SK-N-SH treated with all-trans-retinoic acid at 6 μM for 48 hours (cell line): ENCODE results near the gene SLC25A6.
A peak's percentile ranks its signal among the peaks of the same experiment; 100 is the strongest.

Experiments used
- ATAC-seq: fragments of 200-7000 bp; cut with Tn5 transposase; 3 replicates; pipeline ENCODE4 v1.9.1; 2020; ENCODE audit warnings: mild to moderate bottlenecking, moderate library complexity
- ARNTL ChIP-seq: fragments of 450-650 bp; formaldehyde crosslinking; IDR thresholded peaks from 2 replicates; pipeline ENCODE4 v1.5.0; 2020; ENCODE audit warnings: low read depth, mild to moderate bottlenecking, moderate library complexity, borderline replicate concordance
- BACH2 ChIP-seq: fragments of 250-450 bp; sonication (Bioruptor Pico); IDR thresholded peaks from 2 replicates; pipeline ENCODE4 v1.9.0; 2021; ENCODE audit warnings: mild to moderate bottlenecking, borderline replicate concordance
- CREB5 ChIP-seq: fragments of 250-450 bp; sonication (Bioruptor Pico); IDR thresholded peaks from 2 replicates; pipeline ENCODE4 v1.5.1; 2020; ENCODE audit warnings: low read depth, mild to moderate bottlenecking, moderate library complexity
- CSRNP3 ChIP-seq: fragments of 250-450 bp; sonication (Bioruptor Pico); IDR thresholded peaks from 2 replicates; pipeline ENCODE4 v1.5.1; 2021; ENCODE audit warnings: mild to moderate bottlenecking, moderate library complexity
- ESRRG ChIP-seq: fragments of 250-450 bp; sonication (Bioruptor Pico); IDR thresholded peaks from 2 replicates; pipeline ENCODE4 v1.6.1; 2021; ENCODE audit warnings: mild to moderate bottlenecking
- GLIS3 ChIP-seq: fragments of 250-450 bp; sonication (Bioruptor Pico); IDR thresholded peaks from 2 replicates; pipeline ENCODE4 v1.5.0; 2020; ENCODE audit warnings: mild to moderate bottlenecking, moderate library complexity
- ISL1 ChIP-seq: fragments of 250-450 bp; sonication (Bioruptor Pico); IDR thresholded peaks from 2 replicates; pipeline ENCODE4 v2.1.2; 2022; ENCODE audit warnings: mild to moderate bottlenecking, moderate library complexity
- OSR1 ChIP-seq: fragments of 250-450 bp; sonication (Bioruptor Pico); IDR thresholded peaks from 2 replicates; pipeline ENCODE4 v1.8.0; 2022; ENCODE audit warnings: moderate library complexity, mild to moderate bottlenecking, inconsistent platforms
- PATZ1 ChIP-seq: fragments of 250-450 bp; sonication (Bioruptor Pico); IDR thresholded peaks from 2 replicates; pipeline ENCODE4 v1.8.0; 2020; ENCODE audit warnings: mild to moderate bottlenecking, moderate library complexity, borderline replicate concordance
- POU6F1 ChIP-seq: fragments of 250-450 bp; sonication (Bioruptor Pico); IDR thresholded peaks from 2 replicates; pipeline ENCODE4 v1.8.0; 2021; ENCODE audit warnings: low read depth, mild to moderate bottlenecking, moderate library complexity, borderline replicate concordance
- TOX ChIP-seq: fragments of 250-450 bp; sonication (Bioruptor Pico); IDR thresholded peaks from 2 replicates; pipeline ENCODE4 v1.8.0; 2021; ENCODE audit warnings: mild to moderate bottlenecking, moderate library complexity, borderline replicate concordance
- TSHZ2 ChIP-seq: fragments of 250-450 bp; sonication (Bioruptor Pico); IDR thresholded peaks from 2 replicates; pipeline ENCODE4 v1.5.0; 2020; ENCODE audit warnings: mild to moderate bottlenecking, moderate library complexity
- ZC3H10 ChIP-seq: fragments of 250-450 bp; sonication (Bioruptor Pico); IDR thresholded peaks from 2 replicates; pipeline ENCODE4 v1.5.1; 2021; ENCODE audit warnings: mild to moderate bottlenecking, moderate library complexity
- ZFP3 ChIP-seq: fragments of 250-450 bp; sonication (Bioruptor Pico); IDR thresholded peaks from 2 replicates; pipeline ENCODE4 v1.5.0; 2020; ENCODE audit warnings: mild to moderate bottlenecking, moderate library complexity
- ZFP30 ChIP-seq: fragments of 450-650 bp; formaldehyde crosslinking; IDR thresholded peaks from 2 replicates; pipeline ENCODE4 v1.5.0; 2022; ENCODE audit warnings: mild to moderate bottlenecking, moderate library complexity
- ZNF565 ChIP-seq: fragments of 450-650 bp; formaldehyde crosslinking; conservative IDR thresholded peaks from 2 replicates; pipeline ENCODE4 v1.5.0; 2020; ENCODE audit warnings: low read depth, mild to moderate bottlenecking, moderate library complexity
- ZNF8 ChIP-seq: fragments of 450-650 bp; formaldehyde crosslinking; IDR thresholded peaks from 2 replicates; pipeline ENCODE4 v1.5.0; 2020; ENCODE audit warnings: mild to moderate bottlenecking, moderate library complexity

Gene SLC25A6

GRCh38 chrX:1401611-1402430, 9.9 kb upstream of the SLC25A6 start:
- ATAC-seq, result peak; percentile 15; the same call in 2 of the 3 replicates
- TF ChIP-seq ZNF8 (CRISPR knock-in tag) (no peak), CREB5 (CRISPR knock-in tag) (no peak), TSHZ2 (no peak), ARNTL (CRISPR knock-in tag) (no peak), PATZ1 (no peak), OSR1 (CRISPR knock-in tag) (no peak), ESRRG (no peak), ISL1 (CRISPR knock-in tag) (no peak), GLIS3 (CRISPR knock-in tag) (no peak), POU6F1 (CRISPR knock-in tag) (no peak), CSRNP3 (no peak)

GRCh38 chrX:1400742-1401471, 9.0 kb upstream of the SLC25A6 start:
- no peak for TF ChIP-seq TOX
- TF ChIP-seq ZNF565 (CRISPR knock-in tag), result no peak
- no peak for TF ChIP-seq ISL1 (CRISPR knock-in tag)
- TF ChIP-seq CSRNP3, result no peak
- TF ChIP-seq GLIS3 (CRISPR knock-in tag), result no peak
- no peak; the same call in 1 of the 3 replicates for ATAC-seq

- no peak for ATAC-seq
- TF ChIP-seq ZFP3 (CRISPR knock-in tag) (no peak), ARNTL (CRISPR knock-in tag) (no peak), ISL1 (CRISPR knock-in tag) (no peak), ZNF565 (CRISPR knock-in tag) (no peak), ZC3H10 (no peak), ZFP30 (CRISPR knock-in tag) (no peak), PATZ1 (no peak), OSR1 (CRISPR knock-in tag) (no peak), TSHZ2 (no peak), BACH2 (no peak), ESRRG (no peak)
Observed at GRCh38 chrX:1400049-1400448, 8.1 kb upstream of the SLC25A6 start.
